Stimulated activated naive CD4-positive, alpha-beta T cell treated with Interleukin-2 at 50 U/mL for 16 hours (primary cell): ENCODE measurements around the gene SLAIN1.
A peak's percentile ranks its signal among the peaks of the same experiment; 100 is the strongest.

Experiments
- DNase-seq: peaks from one replicate; lab custom pipeline; 2025; lab: John Stamatoyannopoulos, UW

The SLAIN1 gene

GRCh38 chr13:77714119-77714755 lies 16.8 kb downstream of the SLAIN1 start:
- DNase-seq, result no peak

GRCh38 chr13:77715233-77715891 lies 17.9 kb downstream of the SLAIN1 start:
- DNase-seq, result no peak

GRCh38 chr13:77716692-77717091 lies 19.2 kb downstream of the SLAIN1 start:
- DNase-seq, result no peak

GRCh38 chr13:77717508-77717907 lies 20.0 kb downstream of the SLAIN1 start:
- no peak for DNase-seq

- no peak for DNase-seq
Observed at GRCh38 chr13:77719128-77719527, 21.6 kb downstream of the SLAIN1 start.

DNA sequence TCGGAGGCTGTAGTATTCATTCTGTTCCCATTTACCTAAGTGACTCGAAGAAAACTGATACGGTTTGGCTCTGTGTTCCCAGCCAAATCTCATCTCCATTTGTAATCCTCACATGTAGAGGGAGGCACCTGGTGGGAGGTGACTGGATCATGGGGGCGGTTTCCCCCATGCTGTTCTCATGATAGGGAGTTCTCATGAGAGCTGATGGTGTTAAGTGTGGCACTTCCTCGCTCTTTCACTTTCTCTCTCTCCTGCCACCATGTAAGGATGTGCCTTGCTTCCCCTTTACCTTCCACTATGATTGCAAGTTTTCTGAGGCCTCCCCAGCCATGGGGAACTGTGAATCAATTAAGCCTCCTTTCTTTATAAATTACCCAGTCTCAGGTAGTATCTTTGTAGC lies 23.5 kb downstream of the SLAIN1 start:
- DNase-seq, result no peak

DNA sequence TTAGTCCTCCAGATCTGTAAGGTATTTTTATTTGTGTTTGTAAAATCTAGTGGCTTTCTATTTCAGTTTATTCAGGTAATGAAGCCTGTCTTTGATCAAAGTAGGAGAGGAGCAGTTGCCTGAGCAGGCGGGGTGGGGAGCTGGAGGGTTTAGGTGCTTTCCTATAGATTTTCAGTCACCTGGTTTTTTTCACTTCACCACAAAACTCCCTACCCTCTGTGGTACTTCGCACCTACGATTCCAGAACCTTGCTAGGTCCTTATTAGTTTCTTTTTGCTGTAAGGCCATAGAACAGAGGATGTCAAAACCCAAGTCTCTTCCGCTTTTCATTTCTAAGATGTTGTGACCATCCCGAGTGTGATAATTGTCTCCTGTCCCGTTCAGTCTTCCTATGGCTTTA lies 26.6 kb downstream of the SLAIN1 start:
- DNase-seq, result no peak

- DNase-seq, result no peak
Observed at GRCh38 chr13:77725071-77725470, 27.6 kb downstream of the SLAIN1 start.

- no peak for DNase-seq
Observed at GRCh38 chr13:77728265-77729125, 31.0 kb downstream of the SLAIN1 start.

GRCh38 chr13:77729502-77730221 lies 32.2 kb downstream of the SLAIN1 start:
- DNase-seq, result peak; percentile 12

GRCh38 chr13:77730572-77730971 lies 33.1 kb downstream of the SLAIN1 start:
- DNase-seq, result no peak

- no peak for DNase-seq
Observed at GRCh38 chr13:77732287-77732686, 34.8 kb downstream of the SLAIN1 start.

GRCh38 chr13:77733674-77734073 lies 36.2 kb downstream of the SLAIN1 start:
- DNase-seq, result no peak

DNA sequence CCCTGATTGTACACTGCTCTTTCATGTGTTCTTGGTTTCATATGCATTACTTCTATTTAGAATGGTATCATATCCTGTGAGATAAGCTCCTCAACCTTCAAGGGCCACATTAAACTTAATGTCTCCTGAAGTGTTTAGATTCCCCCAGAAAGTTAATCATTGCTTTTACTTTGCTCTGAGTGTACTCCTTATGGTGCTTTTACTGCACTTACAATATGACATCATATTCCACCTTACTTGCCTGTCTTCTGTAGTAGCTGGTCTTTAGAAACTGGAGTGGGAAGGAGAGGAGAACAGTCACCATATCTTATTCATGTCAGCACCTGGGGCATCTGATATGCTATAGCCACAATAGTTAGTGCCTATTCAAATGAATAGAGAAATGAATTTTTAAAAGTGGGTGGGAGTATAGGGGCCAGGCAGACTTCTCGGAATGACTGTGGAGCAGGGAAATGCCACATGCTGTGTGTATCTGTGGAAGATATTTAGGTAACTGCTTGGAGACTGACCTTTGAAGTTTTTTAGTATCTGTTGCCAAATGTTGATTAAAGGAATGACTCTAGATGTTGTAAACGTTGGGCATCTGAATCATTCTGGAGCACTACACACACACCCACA lies 40.2 kb downstream of the SLAIN1 start:
- DNase-seq, result no peak

- DNase-seq, result no peak
Observed at GRCh38 chr13:77740097-77740735, 42.7 kb downstream of the SLAIN1 start.

DNA sequence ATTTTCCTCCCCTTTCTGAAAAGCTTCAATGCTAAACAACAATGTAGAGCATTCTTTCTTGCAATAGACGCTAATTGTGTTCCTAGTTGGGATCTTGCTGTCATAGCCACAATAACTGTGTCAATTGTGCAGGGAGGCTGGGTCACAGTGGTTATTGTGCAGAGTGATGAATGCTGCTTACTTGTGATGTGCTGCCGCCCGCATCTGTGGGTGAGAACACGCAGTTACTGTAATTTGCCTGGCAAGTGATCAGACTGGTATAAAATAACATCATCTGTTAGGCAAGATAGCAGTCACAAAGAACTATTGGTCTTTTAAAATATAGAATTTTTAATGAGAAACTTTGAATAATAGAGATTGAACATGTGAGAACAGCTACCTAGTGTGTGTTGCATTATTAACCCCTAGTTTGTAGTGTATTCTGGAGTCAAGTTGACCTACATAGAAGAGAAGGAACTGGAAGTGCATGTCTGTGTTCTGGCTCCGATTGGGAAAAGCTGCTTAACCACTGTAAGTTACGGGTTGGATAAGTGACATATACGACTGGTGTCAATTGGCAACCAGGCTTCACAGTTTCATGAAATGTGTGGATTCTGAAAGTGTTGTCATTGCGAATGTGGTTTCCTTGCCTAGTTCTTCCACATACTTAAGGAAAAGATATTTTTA lies 43.6 kb downstream of the SLAIN1 start:
- no peak for DNase-seq

DNA sequence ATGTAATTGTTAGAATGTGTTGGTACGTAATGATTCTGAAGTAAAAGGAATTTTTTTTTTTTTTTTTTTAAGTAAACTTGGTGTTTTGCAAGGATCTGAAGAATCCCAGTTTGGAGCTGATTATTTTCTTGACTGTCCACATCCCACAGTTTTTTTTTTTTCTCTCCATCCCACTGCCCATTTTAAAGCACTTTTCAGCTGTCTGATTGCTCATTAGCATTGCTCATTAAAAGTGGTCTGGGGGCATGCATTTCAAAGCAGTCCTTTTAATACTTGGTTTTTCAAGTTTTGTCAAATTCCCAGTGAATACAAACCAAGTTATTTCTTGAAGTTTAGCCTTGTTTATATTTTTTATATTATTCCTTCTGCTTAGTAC lies 44.1 kb downstream of the SLAIN1 start:
- no peak for DNase-seq

GRCh38 chr13:77742801-77743200 lies 45.3 kb downstream of the SLAIN1 start:
- no peak for DNase-seq

DNA sequence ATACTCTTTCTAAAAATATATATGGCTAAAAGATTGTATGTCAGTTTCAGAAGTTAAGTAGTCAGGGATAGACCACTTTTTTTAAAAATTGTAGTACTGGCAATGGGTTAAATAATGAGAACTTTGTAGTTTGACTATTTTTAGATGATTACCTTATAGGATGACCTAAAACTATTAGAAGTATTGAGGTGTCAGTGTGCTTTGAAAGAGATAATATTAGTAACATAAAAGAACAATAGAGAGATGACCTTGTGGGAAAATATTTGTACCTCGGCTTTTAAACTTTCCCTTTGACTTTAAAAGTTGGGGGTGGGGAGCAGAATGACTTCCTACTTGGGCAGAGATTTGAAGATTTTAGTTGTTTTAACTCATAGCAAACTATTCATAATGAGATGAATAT lies 48.3 kb downstream of the SLAIN1 start:
- DNase-seq, result no peak

DNA sequence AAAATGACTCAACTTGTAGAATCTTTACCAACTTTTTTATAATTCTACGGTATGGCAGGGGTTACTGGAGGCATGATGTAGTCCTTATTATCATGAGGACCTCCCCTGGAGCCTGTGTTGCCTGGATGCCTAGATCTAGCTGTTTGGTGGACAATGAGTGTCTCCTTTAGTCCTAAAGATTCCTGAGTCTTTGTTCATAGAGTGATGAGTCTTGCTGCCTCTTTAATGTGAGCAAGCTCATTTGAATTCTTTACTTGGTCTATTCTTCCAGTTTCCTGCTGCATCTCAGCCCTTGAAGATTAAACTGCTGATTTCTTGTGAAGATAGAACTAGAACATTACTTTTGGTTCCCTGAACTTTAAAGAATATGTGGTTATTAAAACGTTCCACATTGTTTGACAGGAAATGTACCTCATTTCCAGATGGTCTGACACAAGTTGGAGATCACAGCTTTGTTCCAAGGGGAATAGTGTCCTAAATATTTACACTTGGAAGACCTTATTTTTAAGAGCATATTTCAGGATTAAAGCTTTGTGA lies 51.9 kb downstream of the SLAIN1 start:
- DNase-seq, result no peak
